ENCODE measurements around the gene HNRNPU.

HNRNPU gene

DNA sequence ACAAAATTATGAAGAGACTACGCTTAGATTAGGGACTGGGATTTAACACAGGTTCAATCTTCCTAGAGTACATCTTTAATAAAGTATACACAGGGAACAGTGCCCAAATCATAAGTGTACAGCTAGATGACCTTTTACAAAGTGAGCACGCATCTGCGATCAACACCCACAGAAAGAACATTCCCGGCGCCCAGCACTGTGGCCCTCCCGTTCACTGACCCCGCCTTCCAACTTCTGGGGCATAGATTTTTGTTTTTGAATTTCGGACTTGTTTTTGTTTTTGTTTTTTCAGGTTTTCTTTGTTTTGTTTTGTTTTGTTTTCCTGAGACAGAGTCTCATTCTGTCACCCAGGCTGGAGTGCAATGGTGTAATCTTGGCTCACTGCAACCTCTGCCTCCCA, 59.5 kb downstream of the HNRNPU start:
- Mint-ChIP-seq H3K36me3 (no peaks in the 10 kb centered on the region), H3K9me3 (no peaks in the 10 kb centered on the region), H3K4me3 (no peak overlapping the region), H3K4me1 (peaks cover 17% of the 10 kb centered on the region), H3K27ac (no peak overlapping the region), H3K27me3 (no peaks in the 10 kb centered on the region)
- no peak for ATAC-seq

DNA sequence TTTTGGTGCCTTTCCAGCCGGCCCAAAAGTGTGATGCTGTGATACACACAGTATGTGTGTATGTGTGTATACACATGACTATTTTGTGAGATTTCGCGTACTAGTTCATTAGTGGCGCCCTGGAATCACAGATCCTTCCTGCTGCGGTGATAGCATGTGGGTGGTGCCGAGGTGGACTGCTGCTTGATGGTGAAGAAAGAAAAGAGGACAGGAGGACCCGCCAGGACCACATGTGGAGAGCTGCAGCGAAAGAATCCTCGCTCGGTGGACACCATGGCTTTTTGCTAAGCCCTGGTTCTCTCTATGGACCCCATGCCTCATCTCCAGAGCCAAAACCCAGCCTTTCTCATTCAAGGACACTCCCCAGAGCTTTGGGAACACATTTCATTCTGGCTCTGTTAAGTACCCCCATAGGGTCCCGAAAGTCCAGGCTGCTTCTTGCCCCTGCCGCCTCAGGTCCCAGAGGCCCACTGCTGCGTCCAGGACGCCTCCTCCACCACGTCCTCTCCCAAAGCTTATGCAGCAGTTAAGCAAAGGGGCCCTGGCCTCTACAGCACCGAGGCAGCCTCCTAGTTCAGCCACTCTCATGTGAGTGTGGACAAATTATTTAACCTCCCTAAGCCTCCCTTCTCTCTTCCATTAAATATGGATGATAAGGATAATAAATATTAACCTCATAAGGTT, 61.6 kb downstream of the HNRNPU start:
- ATAC-seq, result no peak
- Mint-ChIP-seq H3K9me3 (no peaks in the 10 kb centered on the region), H3K27me3 (peaks cover 13% of the 10 kb centered on the region), H3K4me3 (no peak overlapping the region), H3K4me1 (peaks cover 17% of the 10 kb centered on the region), H3K27ac (peak overlapping the region; percentile 7), H3K36me3 (no peaks in the 10 kb centered on the region)

DNA sequence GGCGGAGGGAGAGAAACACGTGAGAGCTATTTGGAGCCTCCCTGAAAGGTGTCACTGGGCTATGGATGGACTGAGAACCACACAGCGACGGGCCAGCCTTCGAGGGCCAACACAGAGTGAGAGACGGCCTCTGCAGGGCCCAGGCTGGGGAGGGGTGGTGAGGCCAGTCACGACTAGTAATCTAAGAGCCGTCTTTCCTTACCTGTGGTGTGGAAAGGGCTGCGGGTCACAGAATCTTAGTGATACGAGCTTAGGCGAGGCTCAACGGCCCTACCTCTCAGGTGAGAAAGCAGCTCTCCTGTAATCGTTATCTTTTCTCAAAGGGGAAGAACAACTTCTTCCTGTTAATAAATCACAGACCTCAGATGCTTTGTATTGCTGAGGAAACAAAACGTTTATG, 62.3 kb downstream of the HNRNPU start:
- H3K27ac Mint-ChIP-seq, result peak overlapping the region; percentile 72
- H3K27me3 Mint-ChIP-seq, result peaks cover 15% of the 10 kb centered on the region
- no peak overlapping the region for H3K4me3 Mint-ChIP-seq
- no peaks in the 10 kb centered on the region for H3K9me3 Mint-ChIP-seq
- H3K36me3 Mint-ChIP-seq, result no peaks in the 10 kb centered on the region
- H3K4me1 Mint-ChIP-seq, result peaks cover 13% of the 10 kb centered on the region
- no peak for ATAC-seq

DNA sequence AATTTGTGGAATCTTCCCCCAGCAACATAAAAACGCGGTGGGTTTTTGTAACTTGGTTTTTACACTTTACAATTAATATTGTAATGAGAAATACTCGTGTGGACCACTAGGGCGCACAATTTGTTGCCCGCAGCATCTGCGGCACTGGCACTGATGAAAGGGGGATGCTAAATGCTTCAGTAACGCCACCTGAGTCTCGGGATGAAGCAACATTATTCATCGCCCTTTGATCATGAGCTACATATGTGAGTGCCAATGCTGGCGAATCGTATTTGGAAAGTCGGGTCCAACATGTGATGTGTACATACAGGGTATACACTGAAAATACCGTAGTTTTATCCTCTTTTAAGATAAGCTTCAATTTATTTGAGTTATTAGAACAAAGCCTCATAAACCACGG, 63.1 kb downstream of the HNRNPU start:
- Mint-ChIP-seq H3K4me3 (peak overlapping the region; percentile 50), H3K27me3 (peaks cover 15% of the 10 kb centered on the region), H3K36me3 (no peaks in the 10 kb centered on the region), H3K9me3 (no peaks in the 10 kb centered on the region), H3K4me1 (peaks cover 10% of the 10 kb centered on the region), H3K27ac (peak overlapping the region; percentile 72)
- peak; percentile 74 for ATAC-seq

DNA sequence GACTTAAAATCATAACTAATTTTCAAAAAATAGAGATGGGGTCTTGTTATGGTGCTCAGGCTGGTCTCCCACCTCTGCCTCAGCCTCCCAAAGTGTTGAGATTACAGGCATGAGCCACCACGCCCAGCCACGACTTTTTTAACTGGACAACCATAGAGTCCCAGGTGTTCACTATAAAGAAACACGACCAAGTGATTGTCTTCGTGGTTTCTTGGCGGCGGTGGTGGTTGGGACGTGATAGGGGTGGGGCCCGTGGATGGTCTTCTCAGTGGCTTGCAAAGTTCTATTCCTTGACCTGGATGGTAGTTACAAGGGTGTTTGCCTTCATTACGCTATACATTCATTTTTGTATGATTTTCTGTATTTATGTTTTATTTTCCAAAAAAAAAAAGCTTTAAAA, 63.5 kb downstream of the HNRNPU start:
- H3K4me1 Mint-ChIP-seq, result peaks cover 10% of the 10 kb centered on the region
- H3K4me3 Mint-ChIP-seq, result no peak overlapping the region
- no peak for ATAC-seq
- H3K27ac Mint-ChIP-seq, result peak overlapping the region; percentile 72
- H3K9me3 Mint-ChIP-seq, result no peaks in the 10 kb centered on the region
- no peaks in the 10 kb centered on the region for H3K36me3 Mint-ChIP-seq
- H3K27me3 Mint-ChIP-seq, result peaks cover 15% of the 10 kb centered on the region
